Measurements from ENCODE around the gene TMEM62.
A peak's percentile ranks its signal among the peaks of the same experiment; 100 is the strongest.

The TMEM62 gene
- 17.5 to 28.6 (median 20.1) reads per million in 3 donors for total RNA-seq

DNA sequence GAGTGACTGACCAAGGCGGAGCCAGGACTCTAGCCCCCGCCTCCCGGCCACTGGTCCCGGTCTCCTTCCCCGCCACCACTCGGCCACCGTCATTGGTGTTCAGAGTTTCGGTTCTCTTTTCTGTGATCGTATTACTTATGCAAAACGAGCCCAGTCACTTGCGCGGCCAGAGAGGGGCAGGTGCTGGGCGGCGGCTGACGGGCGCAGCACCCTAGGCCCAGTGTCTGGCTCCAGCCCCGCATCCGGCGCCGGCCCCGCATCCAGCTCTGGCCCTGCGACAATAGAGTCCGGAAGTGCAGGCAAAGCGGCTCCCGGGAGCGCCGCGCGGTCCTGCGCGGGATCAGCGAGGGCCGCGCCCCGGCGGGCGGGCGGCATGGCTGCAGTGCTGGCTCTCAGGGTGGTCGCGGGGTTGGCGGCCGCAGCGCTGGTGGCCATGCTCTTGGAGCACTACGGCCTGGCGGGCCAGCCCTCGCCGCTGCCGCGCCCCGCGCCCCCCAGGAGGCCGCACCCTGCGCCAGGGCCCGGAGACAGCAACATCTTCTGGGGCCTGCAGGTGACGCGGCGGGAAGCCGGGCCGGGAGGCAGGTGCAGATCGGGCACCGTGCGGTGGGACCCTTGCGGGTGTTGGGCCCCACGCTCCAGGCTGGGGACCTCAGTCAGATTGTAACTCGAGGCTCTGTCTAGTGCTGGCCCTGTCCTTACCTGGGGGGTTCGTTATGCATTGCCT lies at the start of gene TMEM62:
TSS of gene TMEM62 (plus strand) at position 157 of the 727 bp plus-strand sequence. CDS start at position 374, 217 bp downstream.
- Histone ChIP-seq H3K27ac (ENCODE audit: insufficient read depth, low read length, poor library complexity, severe bottlenecking) (peak within 1 kb of the TSS; percentile 66), H3K27me3 (replicated peaks; ENCODE audit: control insufficient read depth, insufficient read depth, low read length, poor library complexity, severe bottlenecking) (no peaks in the 10 kb centered on the region), H3K9me3 (ENCODE audit: control insufficient read depth, low read length) (no peaks in the 10 kb centered on the region), H3K36me3 (ENCODE audit: control insufficient read depth, insufficient read depth, low read length) (peaks cover 6% of the 10 kb centered on the region), H3K4me3 (ENCODE audit: insufficient read depth, low read depth, low read length, poor library complexity, severe bottlenecking) (peak within 1 kb of the TSS; percentile 95), H3K4me1 (ENCODE audit: control insufficient read depth, insufficient read depth, low read length, poor library complexity, severe bottlenecking) (no peaks in the 10 kb centered on the region)
- peak; percentile 29 to 52 (median 38) for DNase-seq

DNA sequence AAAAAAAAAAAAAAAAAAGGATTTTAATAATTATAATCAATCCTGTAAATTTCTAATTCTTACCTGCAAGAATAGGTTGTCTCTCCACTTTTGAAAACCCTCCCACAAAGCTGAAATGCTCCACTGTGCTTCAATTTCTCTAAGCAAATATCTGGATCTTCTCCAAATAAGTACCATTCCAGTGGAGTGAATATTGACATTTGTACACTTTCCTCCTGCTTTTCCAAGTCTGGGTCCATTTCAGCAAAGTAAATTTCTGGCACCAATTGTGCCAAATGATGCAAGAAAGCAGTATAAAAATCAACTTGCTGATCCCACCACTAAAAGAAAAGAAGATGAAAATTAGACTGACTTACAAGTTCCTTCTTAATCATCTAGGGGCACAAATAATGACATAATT lies 47.5 kb upstream of the TMEM62 start:
- Histone ChIP-seq H3K27me3 (replicated peaks; ENCODE audit: control insufficient read depth, insufficient read depth, low read length, poor library complexity, severe bottlenecking) (no peaks in the 10 kb centered on the region), H3K27ac (ENCODE audit: insufficient read depth, low read length, poor library complexity, severe bottlenecking) (no peak overlapping the region)
- no peak for DNase-seq

DNA sequence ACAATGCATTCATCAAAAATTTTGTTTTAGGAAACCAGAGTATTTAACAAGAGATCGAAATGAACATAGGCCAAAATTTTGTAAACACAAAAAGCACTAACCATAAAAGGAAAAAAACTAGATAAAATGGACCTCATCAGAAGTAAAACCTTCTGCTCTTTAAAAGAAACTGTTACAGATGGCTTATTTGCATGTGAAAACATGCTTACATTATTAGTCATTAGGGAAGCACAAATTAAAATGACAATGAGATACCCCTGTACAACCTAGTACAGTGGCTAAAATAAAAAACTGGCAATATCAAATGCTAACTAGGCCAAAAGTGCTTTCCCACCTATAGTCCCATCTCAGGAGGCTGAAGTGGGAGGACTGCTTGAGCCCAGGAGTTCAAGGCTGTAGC lies 46.8 kb upstream of the TMEM62 start:
- H3K36me3 ChIP-seq (ENCODE audit: control insufficient read depth, insufficient read depth, low read length), result peaks cover 26% of the 10 kb centered on the region
- no peaks in the 10 kb centered on the region for H3K9me3 ChIP-seq (ENCODE audit: control insufficient read depth, low read length)
- no peaks in the 10 kb centered on the region for H3K4me1 ChIP-seq (ENCODE audit: control insufficient read depth, insufficient read depth, low read length, poor library complexity, severe bottlenecking)
- H3K4me3 ChIP-seq (ENCODE audit: insufficient read depth, low read depth, low read length, poor library complexity, severe bottlenecking), result no peak overlapping the region
- no peak for DNase-seq
- H3K27me3 ChIP-seq (replicated peaks; ENCODE audit: control insufficient read depth, insufficient read depth, low read length, poor library complexity, severe bottlenecking), result no peaks in the 10 kb centered on the region
- no peak overlapping the region for H3K27ac ChIP-seq (ENCODE audit: insufficient read depth, low read length, poor library complexity, severe bottlenecking)

More for the DNA sequence above, 47.5 kb upstream of the TMEM62 start:
- no peaks in the 10 kb centered on the region for H3K4me1 ChIP-seq (ENCODE audit: control insufficient read depth, insufficient read depth, low read length, poor library complexity, severe bottlenecking)
- peaks cover 26% of the 10 kb centered on the region for H3K36me3 ChIP-seq (ENCODE audit: control insufficient read depth, insufficient read depth, low read length)
- no peak overlapping the region for H3K4me3 ChIP-seq (ENCODE audit: insufficient read depth, low read depth, low read length, poor library complexity, severe bottlenecking)
- no peaks in the 10 kb centered on the region for H3K9me3 ChIP-seq (ENCODE audit: control insufficient read depth, low read length)

DNA sequence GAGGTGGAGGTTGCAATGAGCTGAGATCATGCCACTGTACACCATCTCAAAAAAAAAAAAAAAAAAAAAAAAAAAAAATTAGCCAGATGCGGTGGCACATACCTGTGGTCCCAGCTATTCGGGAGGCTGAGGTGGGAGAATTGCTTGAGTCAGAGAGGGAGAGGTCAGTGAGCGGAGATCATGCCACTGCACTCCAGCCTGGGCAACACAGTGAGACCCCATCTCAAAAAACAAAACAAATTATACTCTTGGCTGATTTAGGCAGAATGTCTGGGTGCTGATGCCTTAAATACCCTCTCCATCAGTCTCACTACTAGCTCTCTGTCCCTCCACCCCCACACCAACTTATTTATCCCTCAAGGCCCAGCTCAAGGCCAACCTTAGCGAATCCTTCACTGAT lies 41.5 kb upstream of the TMEM62 start:
- Histone ChIP-seq H3K27me3 (replicated peaks; ENCODE audit: control insufficient read depth, insufficient read depth, low read length, poor library complexity, severe bottlenecking) (no peaks in the 10 kb centered on the region), H3K9me3 (ENCODE audit: control insufficient read depth, low read length) (no peaks in the 10 kb centered on the region), H3K4me1 (ENCODE audit: control insufficient read depth, insufficient read depth, low read length, poor library complexity, severe bottlenecking) (no peaks in the 10 kb centered on the region), H3K36me3 (ENCODE audit: control insufficient read depth, insufficient read depth, low read length) (no peaks in the 10 kb centered on the region), H3K27ac (ENCODE audit: insufficient read depth, low read length, poor library complexity, severe bottlenecking) (no peak overlapping the region), H3K4me3 (ENCODE audit: insufficient read depth, low read depth, low read length, poor library complexity, severe bottlenecking) (no peak overlapping the region)
- no peak for DNase-seq

DNA sequence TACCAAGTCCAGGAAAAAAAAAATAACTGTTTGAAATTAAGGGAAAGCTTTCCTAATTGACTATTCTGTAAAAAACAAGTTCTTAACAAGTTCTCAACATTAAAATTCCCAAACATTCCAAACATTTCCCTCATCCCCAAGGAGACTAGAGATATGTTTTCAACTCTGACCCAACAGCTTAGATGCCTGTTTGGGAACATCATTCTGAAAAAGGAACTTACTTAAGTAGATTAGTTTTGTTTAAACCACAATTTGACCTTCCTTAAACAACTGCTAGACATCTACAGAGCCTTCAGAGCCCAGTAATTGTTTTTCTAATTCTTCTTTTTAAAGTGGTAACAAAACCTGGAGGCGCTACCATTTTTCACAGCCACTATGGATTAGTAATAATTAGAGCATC lies 40.4 kb upstream of the TMEM62 start:
- Histone ChIP-seq H3K4me3 (ENCODE audit: insufficient read depth, low read depth, low read length, poor library complexity, severe bottlenecking) (no peak overlapping the region), H3K27ac (ENCODE audit: insufficient read depth, low read length, poor library complexity, severe bottlenecking) (no peak overlapping the region), H3K4me1 (ENCODE audit: control insufficient read depth, insufficient read depth, low read length, poor library complexity, severe bottlenecking) (no peaks in the 10 kb centered on the region), H3K9me3 (ENCODE audit: control insufficient read depth, low read length) (no peaks in the 10 kb centered on the region), H3K27me3 (replicated peaks; ENCODE audit: control insufficient read depth, insufficient read depth, low read length, poor library complexity, severe bottlenecking) (no peaks in the 10 kb centered on the region), H3K36me3 (ENCODE audit: control insufficient read depth, insufficient read depth, low read length) (no peaks in the 10 kb centered on the region)
- DNase-seq, result no peak

DNA sequence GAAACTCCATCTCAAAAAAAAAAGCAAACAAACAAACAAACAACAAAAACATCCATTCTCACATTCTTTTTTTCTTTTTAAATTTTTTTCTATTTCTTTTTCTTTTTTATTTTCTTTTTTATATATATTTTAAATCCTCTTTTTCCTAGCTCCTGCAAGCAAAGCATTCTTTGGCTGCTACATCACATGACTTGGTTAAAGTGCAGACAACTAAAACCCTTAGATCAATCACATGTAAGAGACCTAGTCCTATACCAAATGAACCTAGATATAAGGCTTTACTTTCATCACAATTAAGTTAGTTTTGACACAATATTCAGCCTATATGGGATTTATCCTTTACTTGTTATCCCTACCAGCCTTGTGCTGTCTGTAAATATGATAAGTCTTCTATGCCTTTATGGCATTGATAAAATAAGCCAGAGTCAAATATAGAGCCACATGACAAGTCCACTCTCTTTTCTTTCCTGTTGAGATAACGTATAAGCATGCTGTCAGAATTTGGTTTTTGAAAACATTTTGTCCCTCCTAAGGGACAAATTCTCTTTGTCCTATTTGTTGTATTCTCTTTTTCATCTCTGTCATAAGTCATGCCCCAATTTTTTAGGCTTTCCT lies 38.9 kb upstream of the TMEM62 start:
- Histone ChIP-seq H3K36me3 (ENCODE audit: control insufficient read depth, insufficient read depth, low read length) (no peaks in the 10 kb centered on the region), H3K4me3 (ENCODE audit: insufficient read depth, low read depth, low read length, poor library complexity, severe bottlenecking) (no peak overlapping the region), H3K27me3 (replicated peaks; ENCODE audit: control insufficient read depth, insufficient read depth, low read length, poor library complexity, severe bottlenecking) (no peaks in the 10 kb centered on the region), H3K27ac (ENCODE audit: insufficient read depth, low read length, poor library complexity, severe bottlenecking) (no peak overlapping the region), H3K9me3 (ENCODE audit: control insufficient read depth, low read length) (no peaks in the 10 kb centered on the region), H3K4me1 (ENCODE audit: control insufficient read depth, insufficient read depth, low read length, poor library complexity, severe bottlenecking) (no peaks in the 10 kb centered on the region)
- DNase-seq, result no peak

DNA sequence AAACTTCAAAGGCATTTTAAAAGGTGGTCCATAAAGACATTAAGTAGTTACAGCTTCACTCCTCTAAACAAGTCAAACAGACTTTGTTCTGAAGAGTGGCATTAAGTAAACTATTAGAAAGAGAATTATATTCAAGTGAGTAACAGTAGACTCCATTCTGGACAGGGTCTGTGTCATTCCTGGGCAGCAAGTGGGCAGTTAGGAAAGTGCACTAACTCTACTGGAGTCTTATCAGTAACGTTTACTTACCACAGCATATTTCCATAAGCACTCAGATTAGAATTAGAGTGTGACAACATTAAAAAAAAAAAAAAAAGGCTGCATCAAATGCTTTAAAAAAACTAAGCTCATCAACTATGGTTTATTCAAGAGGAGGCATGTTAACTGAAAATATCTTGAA lies 38.1 kb upstream of the TMEM62 start:
- Histone ChIP-seq H3K4me1 (ENCODE audit: control insufficient read depth, insufficient read depth, low read length, poor library complexity, severe bottlenecking) (peaks cover 4% of the 10 kb centered on the region), H3K4me3 (ENCODE audit: insufficient read depth, low read depth, low read length, poor library complexity, severe bottlenecking) (no peak overlapping the region), H3K27ac (ENCODE audit: insufficient read depth, low read length, poor library complexity, severe bottlenecking) (no peak overlapping the region), H3K9me3 (ENCODE audit: control insufficient read depth, low read length) (no peaks in the 10 kb centered on the region), H3K27me3 (replicated peaks; ENCODE audit: control insufficient read depth, insufficient read depth, low read length, poor library complexity, severe bottlenecking) (no peaks in the 10 kb centered on the region), H3K36me3 (ENCODE audit: control insufficient read depth, insufficient read depth, low read length) (no peaks in the 10 kb centered on the region)
- no peak for DNase-seq

DNA sequence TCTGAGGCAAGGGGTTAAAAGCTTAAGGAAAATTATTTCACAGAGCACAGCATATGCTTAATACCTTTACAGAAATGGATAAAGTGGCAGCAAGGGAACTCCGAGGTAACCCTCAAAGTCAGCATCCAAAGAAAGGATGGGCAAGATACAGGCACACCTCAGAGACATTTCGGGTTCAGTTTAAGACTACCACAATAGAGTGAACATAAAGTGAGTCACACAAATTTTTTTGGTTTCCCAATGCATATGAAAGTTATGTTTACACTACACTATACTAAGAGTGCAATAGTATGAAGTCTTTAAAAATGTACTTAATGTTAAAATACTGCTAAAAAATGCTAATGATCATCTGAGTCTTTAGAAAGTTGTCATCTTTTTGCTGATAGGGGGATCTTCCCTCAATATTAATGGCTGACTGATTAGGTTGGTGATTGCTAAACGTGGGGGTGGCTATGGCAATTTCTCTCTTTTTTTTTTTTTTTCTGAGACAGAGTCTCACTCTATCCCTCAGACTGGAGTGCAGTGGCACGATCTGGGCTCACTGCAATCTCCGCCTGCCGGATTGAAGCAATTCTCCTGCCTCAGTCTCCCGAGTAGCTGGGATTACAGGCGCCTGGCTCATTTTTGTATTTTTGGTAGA lies 37.6 kb upstream of the TMEM62 start:
- no peaks in the 10 kb centered on the region for H3K36me3 ChIP-seq (ENCODE audit: control insufficient read depth, insufficient read depth, low read length)
- H3K4me3 ChIP-seq (ENCODE audit: insufficient read depth, low read depth, low read length, poor library complexity, severe bottlenecking), result no peak overlapping the region
- peaks cover 4% of the 10 kb centered on the region for H3K4me1 ChIP-seq (ENCODE audit: control insufficient read depth, insufficient read depth, low read length, poor library complexity, severe bottlenecking)
- no peaks in the 10 kb centered on the region for H3K9me3 ChIP-seq (ENCODE audit: control insufficient read depth, low read length)
- H3K27ac ChIP-seq (ENCODE audit: insufficient read depth, low read length, poor library complexity, severe bottlenecking), result no peak overlapping the region
- H3K27me3 ChIP-seq (replicated peaks; ENCODE audit: control insufficient read depth, insufficient read depth, low read length, poor library complexity, severe bottlenecking), result no peaks in the 10 kb centered on the region
- no peak for DNase-seq

DNA sequence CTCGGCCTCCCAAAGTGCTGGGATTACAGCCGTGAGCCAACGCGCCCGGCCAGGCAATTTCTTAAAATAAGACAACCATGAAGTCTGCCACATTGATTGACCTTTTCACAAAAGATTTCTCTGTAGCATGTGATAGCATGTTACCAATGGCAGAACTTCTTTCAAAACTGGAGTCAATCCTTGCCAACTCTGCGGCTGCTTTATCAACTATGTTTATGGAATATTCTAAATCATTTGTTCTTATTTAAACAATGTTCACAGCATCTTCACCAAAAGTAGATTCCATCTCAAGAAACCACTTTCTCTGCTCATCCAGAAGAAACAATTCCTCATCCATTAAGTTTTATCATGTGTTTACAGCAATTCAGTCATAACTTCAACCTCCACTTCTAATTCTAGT lies 37.0 kb upstream of the TMEM62 start:
- H3K9me3 ChIP-seq (ENCODE audit: control insufficient read depth, low read length), result no peaks in the 10 kb centered on the region
- no peak overlapping the region for H3K27ac ChIP-seq (ENCODE audit: insufficient read depth, low read length, poor library complexity, severe bottlenecking)
- H3K36me3 ChIP-seq (ENCODE audit: control insufficient read depth, insufficient read depth, low read length), result no peaks in the 10 kb centered on the region
- no peaks in the 10 kb centered on the region for H3K27me3 ChIP-seq (replicated peaks; ENCODE audit: control insufficient read depth, insufficient read depth, low read length, poor library complexity, severe bottlenecking)
- H3K4me3 ChIP-seq (ENCODE audit: insufficient read depth, low read depth, low read length, poor library complexity, severe bottlenecking), result no peak overlapping the region
- DNase-seq, result no peak
- peaks cover 4% of the 10 kb centered on the region for H3K4me1 ChIP-seq (ENCODE audit: control insufficient read depth, insufficient read depth, low read length, poor library complexity, severe bottlenecking)

Data from effector memory CD4-positive, alpha-beta T cell (primary cell).